ENCODE results near the gene GTF2B.

- TF ChIP-seq POLR2A (IDR thresholded peaks at IDR 0.05) (no peak), CTCF (IDR thresholded peaks at IDR 0.05) (no peak)
Observed at GRCh38 chr1:88802950-88803349, 88.4 kb downstream of the GTF2B start.
